Globus pallidus (tissue), 1 donor: Measurements from ENCODE around the gene MOSMO.
"Not testable (repeated sequence)": the region's sequence is repeated elsewhere in the genome, so short reads cannot be mapped to it uniquely, and the experiment has no call there.

Experiments
- DNase-seq: peaks from one replicate; pipeline ENCODE4 v3.0.0-alpha.2; 2015; ENCODE audit warnings: low spot score

Gene MOSMO

DNA sequence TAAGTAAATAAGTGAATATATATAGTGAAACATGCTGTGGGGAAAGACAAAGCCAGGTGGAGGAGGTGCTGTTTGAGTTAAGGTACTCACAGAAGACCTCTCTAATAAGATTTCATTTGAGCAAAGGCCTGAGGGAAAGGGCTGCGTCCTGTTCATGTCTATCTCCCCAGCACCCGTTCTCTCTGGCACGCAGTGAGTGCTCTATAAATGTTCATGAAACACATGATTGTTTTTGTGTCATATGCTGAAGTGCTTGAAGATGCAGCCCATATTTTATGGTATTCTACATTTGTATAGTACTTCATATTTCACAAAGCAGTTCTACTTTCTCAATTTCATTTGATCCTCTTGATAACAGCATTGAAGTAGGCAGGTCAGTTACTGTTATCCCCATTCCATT lies 85.4 kb downstream of the MOSMO start:
- DNase-seq, result no peak

- DNase-seq, result no peak
Measured at GRCh38 chr16:22093996-22094395, 86.1 kb downstream of the MOSMO start.

DNA sequence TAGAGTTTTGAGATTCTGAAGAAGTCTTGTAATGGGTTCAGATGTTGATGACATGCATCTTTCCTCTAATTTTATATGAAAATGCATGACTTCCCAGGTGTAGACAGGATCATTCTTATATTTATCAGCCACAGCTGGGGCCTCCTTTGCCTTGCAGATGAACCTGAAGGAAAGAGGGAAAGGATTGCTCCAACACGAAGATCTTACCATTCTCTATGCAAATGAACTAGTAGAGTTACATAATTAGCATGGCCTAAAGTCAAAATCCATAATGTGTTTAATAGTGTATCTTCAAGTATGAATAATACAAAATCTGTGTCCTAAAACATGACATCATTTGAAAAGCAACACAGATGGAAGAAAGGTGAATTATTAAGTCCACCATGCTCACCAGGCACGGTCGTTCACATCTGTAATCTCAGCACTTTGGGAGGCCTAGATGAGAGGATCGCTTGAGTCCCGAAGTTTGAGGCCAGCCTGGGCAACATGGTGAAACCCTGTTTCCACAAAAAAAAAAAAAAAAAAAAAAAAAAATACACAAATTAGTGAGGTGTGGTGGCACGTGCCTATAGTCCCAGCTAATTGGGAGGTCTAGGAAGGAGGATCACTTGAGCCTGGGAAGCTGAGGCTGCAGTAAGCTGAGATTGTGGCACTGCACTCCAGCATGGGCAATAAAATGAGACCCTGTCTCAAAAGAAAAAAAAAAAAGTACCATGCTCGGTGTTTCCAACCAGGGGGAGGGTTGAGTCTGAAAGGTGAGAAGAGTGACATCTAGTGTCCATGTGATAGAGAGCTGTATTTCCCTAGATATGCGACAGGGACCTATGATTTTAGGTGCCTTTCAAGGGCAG lies 90.7 kb downstream of the MOSMO start:
- DNase-seq, result peak; percentile 12

DNA sequence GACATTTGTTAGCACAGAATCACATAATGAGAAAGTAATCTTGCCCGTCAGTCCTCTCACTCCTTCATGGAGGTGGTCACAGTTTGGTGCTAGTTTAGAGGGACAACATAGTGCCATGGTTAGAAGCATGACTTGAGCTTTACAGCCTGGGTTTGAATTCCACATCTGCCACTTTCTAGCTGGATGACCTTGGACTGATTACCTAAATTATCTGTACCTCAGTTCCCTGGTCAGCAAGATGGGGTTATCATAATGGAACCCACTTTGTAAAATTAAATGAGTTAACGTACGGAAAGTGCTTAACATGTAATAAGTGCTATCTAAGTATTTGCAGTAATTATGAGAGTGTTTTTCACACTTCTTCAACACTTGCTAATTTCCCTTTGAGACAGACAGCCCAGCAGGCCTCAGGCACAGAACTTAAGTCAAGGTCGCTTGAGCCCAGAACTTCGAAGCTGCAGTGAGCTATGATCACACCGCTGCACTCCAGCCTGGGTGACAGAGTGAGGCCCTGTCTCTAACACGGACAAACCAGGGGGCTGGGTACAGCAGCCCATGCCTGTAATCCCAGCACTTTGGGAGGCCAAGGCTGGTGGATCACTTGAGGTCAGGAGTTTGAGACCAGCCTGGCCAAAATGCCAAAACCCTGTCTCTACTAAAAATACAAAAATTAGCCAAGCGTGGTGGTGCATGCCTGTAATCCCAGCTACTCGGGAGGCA lies 91.5 kb downstream of the MOSMO start:
- DNase-seq, result no peak

DNA sequence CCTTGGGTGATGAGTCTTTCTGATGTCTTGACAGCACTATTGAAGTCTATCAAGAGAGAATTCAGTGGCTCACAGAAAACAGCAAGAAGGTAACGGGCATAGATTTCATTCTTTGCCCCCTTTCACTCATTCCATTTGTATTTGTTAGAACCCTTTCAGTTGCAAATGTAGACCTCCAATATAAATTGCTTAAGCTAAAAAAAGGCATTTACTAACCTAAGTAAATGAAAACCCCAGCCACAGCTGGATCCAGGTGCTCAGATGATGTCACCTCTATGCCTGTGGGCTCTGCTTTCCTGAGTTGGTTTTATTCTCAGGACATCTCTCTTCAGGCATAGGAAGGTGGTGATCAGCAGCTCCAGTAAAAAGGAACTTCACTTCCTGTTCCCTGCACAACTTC lies 95.5 kb downstream of the MOSMO start:
- DNase-seq, result no peak

GRCh38 chr16:22109258-22109898 lies 101.5 kb downstream of the MOSMO start:
- DNase-seq, result no peak

- DNase-seq, result not testable (repeated sequence)
Measured at GRCh38 chr16:22111629-22112028, 103.7 kb downstream of the MOSMO start.

DNA sequence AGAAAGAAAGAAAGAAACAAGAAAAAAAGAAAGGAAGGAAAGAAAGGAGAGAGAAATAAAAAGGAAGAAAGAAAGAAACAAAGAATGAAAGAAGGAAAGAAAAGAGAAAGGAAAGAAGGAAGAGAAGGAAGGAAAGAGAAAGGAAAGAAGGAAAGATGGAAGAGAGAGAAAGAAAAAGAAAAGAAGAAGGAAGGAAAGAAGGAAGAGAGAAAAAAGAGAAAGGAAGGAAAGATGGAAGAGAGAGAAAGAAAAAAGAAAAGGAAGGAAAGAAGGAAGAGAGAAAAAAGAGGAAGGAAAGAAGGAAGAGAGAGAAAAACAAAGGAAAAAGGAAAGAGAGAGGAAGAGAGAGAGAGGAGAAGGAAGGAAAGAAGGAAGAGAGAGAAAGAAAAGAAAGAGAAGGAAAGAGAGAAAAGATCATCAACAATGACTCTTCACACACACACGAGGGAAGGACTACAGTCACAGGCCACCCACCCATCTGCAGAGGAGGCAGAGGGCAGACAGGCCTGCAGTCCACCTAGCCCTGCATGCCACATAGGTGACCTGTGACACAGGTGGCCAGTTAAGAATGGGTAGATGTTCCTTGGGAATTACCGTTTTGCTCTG lies 108.3 kb downstream of the MOSMO start:
- no peak for DNase-seq

GRCh38 chr16:22117609-22118008 lies 109.7 kb downstream of the MOSMO start:
- DNase-seq, result no peak

DNA sequence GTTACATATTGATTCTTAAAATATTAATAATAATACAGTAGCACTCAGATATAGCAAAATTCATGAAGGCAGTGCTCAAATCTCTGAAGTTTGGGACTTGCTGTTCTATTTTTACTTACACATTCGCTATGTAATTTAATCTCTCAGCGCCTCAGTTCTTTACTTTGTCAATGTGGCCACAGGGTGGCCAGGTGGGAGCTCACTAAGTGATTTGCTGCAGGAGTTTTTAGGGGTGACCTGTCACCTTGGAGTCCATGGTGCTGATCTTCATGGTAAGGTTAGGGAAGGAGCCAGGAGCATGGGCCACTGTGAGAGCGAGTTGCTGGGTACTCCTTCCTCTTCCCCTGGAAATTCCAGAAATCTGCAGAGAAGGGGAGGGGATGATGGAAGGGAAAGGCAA lies 112.5 kb downstream of the MOSMO start:
- DNase-seq, result no peak

- no peak for DNase-seq
Measured at GRCh38 chr16:22122239-22122638, 114.3 kb downstream of the MOSMO start.

GRCh38 chr16:22123146-22123545 lies 115.2 kb downstream of the MOSMO start:
- no peak for DNase-seq

DNA sequence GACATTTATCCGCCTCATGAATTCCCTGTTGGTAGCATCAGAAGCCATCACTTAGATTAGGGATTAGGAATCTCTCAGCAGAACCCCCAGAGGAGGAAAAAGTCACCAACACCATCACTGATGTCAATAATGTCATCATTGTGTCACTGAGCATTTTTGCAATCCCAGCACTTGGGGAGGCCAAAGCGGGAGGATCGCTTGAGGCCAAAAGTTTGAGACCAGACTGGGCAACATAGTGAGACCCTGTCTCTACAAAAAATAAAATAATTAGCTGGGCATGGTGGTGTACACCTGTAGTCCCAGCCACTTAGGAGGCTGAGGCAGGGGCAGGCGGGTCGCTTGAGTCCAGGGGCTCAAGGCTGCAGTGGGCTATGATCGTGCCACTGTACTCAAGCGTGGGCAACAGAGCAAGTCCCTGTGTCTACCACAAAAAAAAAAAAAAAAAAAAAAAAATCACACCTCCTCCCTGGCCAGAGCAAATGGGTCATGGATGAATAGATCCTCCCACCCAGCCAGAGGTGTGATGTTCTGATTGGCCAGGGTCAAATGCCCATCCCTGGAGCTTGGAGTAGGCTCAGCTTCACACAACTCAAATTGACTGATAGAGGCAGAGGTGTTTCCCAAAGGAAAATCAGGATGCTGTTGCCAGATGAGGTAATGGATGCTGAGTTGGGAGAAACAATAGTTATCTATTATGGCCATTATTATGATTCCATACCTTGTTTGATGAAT lies 116.0 kb downstream of the MOSMO start:
- DNase-seq, result no peak

DNA sequence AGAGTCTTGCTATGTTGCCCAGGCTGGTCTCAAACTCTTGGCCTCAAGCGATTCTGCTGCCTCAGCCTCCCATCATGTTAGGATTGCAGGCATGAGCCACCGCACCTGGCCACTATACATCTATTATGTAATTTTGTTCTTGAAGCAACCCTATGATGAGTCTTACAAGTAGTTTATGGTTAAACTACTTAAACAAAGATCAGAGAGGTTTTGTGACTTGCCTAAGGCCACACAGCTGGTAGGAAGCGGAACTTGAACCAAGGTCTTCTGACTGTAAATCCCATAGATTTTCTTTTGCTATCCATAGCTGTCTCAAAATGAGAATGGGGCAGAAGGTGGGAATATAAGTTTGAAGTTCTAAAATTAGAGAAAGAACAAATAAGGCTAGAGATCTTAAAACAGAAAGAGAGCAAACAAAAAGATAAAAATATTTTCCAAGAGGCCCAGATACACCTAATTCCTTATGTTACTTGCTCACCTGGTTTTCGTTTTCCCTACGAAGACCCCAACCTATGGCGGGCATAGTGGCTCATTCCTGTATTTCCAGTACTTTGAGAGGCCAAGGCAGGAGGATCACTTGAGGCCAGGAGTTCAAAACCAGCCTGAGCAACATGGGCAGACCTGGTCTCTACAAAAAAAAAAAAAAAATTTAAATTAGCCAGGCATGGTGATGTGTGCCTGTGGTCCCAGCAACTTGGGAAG lies 116.8 kb downstream of the MOSMO start:
- no peak for DNase-seq

DNA sequence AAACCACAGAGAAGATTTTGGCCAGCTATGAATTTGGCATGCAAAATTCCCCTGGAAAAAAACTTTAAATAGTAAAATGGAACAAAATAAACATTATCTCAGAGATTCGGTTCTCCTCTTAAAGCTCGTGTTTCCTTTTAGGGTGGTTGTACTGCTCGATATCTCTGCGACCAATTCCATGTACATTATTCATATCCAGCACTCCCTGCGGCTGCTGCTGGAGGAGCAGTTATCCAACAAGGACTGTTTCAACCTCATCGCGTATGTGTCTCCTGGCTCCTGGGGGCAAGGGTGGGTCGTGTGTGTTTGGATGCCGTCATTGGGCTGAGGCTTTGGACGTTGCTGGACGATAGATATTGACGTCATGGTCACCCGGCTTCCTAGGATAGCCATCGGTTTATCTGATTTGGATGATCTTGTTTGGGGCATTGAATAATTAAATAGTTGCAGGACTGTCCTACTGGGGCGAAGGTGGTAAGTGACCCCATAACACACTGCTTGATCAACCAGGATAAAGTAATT lies 118.2 kb downstream of the MOSMO start:
- no peak for DNase-seq

DNA sequence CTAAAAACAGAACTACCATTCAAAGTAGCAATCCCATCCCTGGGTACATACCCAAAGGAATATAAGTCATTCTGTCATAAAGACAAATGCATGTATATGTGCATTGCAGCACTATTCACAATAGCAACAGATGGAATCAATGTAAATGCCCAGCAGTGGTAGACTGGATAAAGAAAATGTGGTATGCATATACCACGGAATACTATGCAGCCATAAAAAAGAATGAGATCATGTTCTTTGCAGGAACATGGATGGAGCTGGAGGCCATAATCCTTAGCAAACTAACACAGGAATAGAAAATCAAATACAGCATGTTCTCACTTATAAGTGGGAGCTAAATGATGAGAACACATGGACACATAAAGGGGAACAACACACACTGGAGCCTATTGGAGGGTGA lies 120.6 kb downstream of the MOSMO start:
- DNase-seq, result not testable (repeated sequence)

DNA sequence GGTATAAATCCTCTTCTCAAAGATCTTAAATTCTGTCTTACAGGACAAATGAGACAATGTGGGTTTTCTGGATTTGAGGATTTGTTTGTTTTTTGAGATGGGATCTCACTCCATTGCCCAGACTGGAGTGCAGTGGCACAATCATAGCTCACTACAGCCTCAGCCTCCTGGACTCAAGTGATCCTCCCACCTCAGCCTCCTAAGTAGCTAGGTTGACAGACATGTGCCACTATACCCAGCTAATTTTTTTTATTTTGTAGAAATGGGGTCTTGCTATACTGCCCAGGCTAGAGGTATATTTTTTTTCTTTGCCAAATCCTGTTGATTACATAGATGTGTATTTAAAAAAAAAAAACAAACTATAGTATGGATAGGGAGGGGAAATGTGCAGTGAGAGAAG lies 122.6 kb downstream of the MOSMO start:
- no peak for DNase-seq

GRCh38 chr16:22132801-22133200 lies 124.9 kb downstream of the MOSMO start:
- DNase-seq, result no peak
